Activated CD4-positive, CD25-positive, alpha-beta regulatory T cell treated with anti-CD3 and anti-CD28 coated beads, Interleukin-2, amount 50 U/mL, for 24 hours (primary cell): Measurements from ENCODE around the gene CORO2B.

Source experiments
- ATAC-seq, 2 donors: fragments of 150-1000 bp; cut with Tn5 transposase; one replicate each; pipeline ENCODE4 v1.10.0; 2021; ENCODE audit warnings: mild to moderate bottlenecking in 1 of 2, moderate library complexity in 1 of 2

The CORO2B gene

DNA sequence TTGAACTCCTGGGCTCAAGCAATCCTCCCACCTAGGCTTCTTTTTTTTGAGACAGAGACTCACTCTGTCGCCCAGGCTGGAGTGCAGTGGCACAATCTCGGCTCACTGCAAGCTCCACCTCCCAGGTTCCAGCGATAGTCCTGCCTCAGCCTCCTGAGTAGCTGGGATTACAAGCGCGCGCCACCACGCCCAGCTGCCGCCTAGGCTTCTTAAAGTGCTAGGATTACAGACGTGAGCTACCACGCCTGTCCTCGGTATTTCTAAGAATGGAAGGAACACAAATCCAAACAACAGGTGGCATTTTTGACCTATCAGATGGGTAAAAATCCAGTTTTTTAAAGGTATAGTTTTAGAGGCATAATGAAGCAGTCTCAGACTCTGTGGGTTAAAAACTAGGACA is 128.1 kb downstream of the CORO2B start:
- no peak for ATAC-seq

DNA sequence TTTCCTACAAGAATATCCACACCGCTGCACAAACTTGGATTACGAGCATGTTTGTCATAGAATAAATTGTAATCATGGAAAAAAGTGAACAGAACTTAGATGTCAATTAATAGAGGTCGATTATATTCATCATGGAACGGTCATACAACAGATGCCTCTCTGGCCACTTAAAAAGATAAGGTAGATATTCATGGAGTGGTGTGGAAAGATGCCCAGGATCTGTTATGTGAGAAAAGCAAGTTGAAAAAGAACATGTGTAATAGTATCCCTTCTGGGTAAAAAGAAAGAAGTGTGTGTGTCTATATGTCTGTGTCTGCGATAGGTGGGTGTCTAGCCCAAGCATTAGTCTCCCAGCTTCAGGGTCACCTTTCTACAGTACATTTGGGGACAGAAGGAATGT is 128.6 kb downstream of the CORO2B start:
- ATAC-seq: no peak

- no peak for ATAC-seq
These were observed 131.1 kb downstream of the CORO2B start for GRCh38 chr15:68709876-68710275.

DNA sequence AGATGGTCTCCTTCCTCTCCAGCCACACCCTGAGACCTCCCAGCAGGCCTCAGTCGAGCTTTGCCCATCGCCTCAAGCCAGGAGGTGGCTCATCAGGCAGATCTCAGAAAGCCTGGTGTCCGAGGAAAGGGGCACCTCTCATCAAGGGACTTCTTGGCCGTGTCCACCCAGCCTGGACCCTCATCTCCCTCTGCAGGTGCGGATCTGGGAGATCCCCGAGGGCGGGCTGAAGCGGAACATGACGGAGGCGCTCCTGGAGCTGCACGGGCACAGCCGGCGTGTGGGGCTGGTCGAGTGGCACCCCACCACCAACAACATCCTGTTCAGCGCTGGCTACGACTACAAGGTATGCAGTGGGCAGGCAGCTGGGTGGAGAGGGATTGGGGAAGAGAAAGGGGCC is 131.7 kb downstream of the CORO2B start:
- ATAC-seq: no peak

- no peak for ATAC-seq
These were observed 132.6 kb downstream of the CORO2B start for GRCh38 chr15:68711406-68711805.

DNA sequence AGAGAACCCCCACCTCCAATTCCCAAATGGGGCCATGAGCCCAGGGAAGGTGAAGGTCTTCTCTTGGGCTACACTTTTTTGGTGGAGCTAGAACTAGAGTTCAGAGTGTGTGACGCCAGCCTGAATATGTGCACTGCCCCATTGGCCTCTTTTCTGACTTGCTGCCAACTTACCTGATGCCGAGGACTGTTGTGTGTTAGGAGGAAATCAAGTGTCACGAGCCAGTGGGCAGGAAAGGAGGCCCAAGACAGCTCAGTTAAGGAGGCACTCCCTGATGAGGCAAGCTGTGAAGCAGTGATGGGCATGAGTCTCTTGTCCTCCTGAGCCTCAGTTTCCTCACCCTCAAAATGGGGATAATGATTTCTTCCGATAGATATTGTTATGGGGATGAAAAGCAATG is 134.1 kb downstream of the CORO2B start:
- ATAC-seq: no peak

DNA sequence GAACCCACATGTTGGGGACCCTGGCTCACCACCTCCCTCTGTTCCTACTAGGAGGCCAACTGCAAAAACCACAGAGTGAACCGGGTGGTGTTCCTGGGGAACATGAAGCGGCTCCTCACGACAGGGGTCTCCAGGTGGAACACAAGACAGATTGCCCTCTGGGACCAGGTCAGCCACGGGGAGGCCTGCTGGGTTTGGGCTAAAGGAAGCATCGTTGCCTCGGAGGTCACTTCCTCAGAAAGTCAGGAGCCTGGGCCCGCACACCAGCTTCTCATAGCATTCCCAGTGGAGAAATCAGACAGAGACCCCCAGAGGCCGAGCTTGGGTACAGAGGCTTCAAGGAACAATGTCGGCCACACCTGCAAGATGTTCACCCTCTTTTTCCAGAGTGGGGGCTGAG is 135.1 kb downstream of the CORO2B start:
- ATAC-seq: no peak

GRCh38 chr15:68715111-68715510 is 136.3 kb downstream of the CORO2B start:
- ATAC-seq: no peak

GRCh38 chr15:68717951-68718350 is 139.2 kb downstream of the CORO2B start:
- no peak for ATAC-seq

DNA sequence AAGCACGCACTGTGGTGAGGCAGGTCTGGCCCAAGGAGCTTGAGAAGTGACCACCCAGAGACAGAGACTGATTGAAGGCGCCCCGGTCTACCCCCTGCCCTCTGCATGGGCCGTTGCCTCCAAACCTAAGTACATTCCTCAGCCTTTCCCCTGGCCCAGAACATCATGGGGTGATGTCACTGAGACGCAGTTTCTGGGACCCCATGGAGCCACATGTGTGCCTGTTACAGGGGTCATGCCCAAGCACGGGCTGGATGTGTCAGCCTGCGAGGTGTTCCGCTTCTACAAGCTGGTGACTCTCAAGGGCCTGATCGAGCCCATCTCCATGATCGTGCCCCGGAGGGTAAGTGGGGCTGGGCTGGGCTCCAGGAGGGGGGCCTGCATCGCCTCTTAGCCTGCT is 139.7 kb downstream of the CORO2B start:
- no peak for ATAC-seq

- ATAC-seq: no peak
These were observed 140.3 kb downstream of the CORO2B start for GRCh38 chr15:68719051-68719450.

- no peak for ATAC-seq
These were observed 140.9 kb downstream of the CORO2B start for GRCh38 chr15:68719672-68720071.

DNA sequence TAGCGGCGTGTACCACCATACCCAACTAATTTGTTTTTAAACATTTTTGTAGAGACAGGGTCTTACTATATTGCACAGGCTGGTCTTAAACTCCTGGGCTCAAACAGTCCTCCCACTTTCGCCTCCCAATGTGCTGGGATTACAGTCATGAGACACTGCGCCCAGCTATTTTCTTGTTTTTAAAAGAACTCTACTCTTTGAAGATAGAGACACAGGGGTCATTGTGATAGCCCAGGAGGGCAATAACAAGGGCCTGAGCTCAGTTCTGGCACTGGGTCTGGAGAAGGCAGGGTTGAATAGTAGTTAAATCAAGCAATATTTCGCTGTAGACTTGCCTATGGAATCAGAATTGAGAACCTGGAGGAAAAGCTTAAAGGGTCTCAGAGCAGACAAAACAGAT is 143.1 kb downstream of the CORO2B start:
- no peak for ATAC-seq

GRCh38 chr15:68725736-68726135 is 146.9 kb downstream of the CORO2B start:
- ATAC-seq: no peak

- no peak for ATAC-seq
These were observed 147.5 kb downstream of the CORO2B start for GRCh38 chr15:68726246-68726645.

DNA sequence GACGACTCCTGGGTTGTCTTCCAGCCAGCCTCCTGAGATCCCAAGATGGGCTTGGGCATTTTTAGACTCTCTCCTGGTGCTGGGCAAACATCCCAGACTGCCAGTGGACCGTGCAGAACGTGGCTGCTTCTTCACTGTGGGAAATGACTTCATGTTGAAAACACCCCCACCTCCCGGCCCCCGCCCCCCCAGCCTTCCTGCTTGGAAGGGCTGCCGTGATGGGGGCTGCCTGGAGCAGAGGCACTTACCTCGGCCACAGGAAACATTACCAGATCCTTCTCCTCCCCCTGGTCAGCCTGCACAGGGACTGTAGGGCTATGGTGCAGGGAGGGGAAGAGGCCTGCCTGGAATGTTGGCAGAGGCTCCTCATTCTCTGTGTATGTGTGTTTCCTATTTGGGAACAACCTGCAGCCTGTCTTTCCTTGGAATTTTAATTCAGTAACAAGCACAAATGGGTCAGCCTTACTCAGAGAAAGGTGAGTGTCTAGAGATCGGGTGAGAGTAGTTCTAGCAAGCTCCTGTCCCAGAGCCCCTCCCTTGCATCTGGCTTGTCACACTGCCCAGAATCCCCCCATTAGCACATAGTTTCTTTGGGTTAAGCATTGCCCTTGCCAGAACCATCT is 151.1 kb downstream of the CORO2B start:
- ATAC-seq: no peak

DNA sequence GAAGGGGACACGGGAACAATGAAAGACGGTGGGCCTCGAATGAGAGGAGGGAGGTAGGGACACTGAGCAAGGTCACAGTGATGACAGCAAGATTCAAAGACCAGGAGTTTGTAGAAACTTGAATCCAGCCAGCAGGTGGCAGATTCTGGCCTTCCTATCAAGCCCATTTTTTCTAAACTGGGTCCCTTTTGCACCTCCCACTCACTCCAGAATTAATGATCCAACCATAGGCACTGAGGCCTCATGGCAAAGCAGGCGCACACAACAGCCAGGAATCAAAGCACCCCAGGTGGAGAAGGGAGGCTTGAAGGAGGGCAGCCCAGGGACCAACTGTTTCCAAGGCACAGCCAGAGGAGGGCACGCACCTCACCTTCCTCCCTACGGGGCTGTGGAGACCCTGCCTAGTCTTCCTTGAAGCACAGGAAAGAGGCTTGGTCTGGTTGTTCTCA is 151.7 kb downstream of the CORO2B start:
- no peak for ATAC-seq

DNA sequence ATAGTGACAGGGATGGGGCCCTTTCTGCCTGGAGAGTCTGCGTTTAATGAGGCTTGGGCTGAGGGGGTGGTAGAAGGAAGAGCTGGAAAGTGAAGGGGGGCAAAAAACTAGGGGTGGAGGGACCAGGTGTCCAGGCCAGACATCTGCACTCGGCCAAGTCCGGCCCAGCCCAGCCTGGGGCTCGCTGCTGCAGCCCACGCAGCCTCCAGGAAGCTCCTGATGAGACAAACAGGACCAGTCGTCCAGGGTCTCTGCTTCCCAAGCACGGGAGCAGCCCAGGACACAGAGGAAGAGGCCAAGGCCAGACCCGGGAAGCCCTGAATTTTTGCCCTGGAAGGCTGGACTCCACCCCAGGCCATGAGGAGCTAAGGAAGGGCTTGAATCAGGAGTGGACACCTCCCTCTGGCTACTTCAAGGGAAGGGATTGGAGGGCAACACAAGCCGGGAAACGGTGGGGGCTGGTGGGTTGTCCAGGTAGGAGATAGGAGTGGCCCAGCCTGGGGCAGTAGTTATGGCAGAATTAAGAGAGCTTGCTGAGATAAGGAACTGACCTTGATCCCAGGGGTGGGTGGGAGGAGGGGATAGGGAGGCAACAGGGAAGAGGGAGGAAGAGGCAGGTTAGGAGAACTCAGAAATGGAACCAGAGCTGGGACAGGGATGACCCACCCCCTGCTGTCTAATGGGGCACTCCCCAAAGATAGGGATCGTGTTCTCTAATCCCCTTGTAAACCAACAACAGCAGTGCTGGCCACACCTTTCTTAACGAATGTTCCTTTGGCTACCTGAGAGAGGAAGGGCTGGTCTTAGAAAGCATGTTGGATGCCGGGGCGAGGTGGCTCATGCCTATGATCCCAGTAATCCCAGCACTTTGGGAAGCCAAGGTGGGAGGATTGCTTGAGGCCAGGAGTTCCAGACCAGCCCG is 152.4 kb downstream of the CORO2B start:
- no peak for ATAC-seq

GRCh38 chr15:68732451-68732850 is 153.7 kb downstream of the CORO2B start:
- ATAC-seq: no peak

GRCh38 chr15:68733666-68734065 is 154.9 kb downstream of the CORO2B start:
- no peak for ATAC-seq

- no peak for ATAC-seq
These were observed 155.6 kb downstream of the CORO2B start for GRCh38 chr15:68734352-68734751.

DNA sequence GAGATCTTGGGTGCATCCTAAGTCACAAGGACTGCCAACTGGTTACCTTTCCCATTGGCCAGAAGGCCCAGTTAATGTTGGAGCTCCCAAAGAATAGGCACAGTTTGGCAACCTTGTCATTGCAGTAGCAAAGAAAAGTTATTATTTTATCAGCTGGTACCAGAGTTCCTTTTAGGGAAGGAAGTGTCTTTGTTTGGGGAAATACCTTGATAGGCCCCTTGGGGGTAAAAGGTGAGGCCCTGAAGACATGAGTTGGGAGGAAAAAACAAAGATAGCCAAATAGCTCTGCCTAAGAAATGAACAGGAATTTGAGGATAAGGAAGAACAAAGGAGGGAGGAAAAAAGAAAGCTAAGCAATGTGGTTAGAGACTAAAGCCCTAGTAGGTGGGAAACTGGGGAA is 156.1 kb downstream of the CORO2B start:
- no peak for ATAC-seq

- ATAC-seq: no peak
These were observed 156.8 kb downstream of the CORO2B start for GRCh38 chr15:68735610-68736009.

DNA sequence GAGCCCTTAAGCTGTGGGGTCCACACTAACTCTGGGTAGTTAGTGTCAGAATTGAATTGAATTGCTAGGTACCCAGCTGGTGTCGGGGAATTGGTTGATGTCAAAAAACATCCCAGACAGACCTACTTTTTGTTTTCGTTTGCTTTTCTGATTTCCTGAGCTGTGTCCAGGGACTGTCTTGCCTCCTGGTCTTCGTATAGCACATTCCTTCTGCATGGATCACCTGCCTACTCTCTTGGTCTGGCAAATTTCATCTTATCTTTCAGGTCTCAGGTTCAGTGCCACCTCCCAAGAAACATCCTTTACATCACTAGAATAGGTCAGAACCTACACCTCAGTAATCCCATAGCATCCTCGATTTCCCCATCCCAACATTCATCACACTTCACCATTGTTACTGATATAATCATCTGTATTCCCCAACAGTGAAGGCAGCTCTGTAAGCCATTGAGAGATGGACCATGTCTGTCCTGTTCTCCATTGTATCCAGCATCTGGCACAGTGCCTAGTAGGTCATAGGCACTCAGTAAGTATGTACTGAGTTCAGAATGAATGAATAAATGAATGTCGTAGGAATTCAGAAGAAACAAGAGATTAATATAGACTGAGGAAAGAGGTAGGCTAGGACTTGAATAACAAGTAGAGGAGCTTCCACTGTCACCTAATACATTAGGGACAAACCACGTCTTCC is 160.7 kb downstream of the CORO2B start:
- ATAC-seq: no peak
